ENCODE measurements around the gene OR1D5. TPM values are rescaled to one million over a fixed set of nuclear protein-coding genes. Genes with fewer than 3 reads are reported as not detected.

Gene OR1D5
- total RNA-seq, 1 experiment from 2014 or later = not detected

DNA sequence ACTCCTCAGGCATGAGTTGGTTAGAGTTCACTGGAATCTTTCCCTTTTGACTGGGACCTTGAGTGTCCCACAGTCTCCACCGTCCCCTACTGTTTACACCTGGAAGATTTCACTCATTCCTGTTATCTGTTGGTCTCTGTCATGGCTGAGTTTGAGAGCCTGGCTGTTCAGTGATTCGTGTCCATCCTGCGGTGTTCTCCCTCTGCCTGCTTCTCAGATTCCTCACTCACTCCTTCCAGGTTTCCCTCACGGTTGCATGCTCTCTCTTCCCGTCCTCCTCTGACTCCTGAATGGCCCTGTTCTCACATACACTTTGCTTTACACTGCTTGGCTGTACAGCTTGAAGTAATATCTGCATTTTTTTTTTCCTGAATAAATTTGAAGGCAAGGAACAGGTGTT lies 24.5 kb downstream of the OR1D5 start:
- Histone ChIP-seq H3K4ac (ENCODE audit: low read depth, low read length) (no peak overlapping the region), H3K27me3 (ENCODE audit: insufficient read depth, low read length) (no peaks in the 10 kb centered on the region), H2AK5ac (ENCODE audit: insufficient read length, low read length) (no peak overlapping the region), H2BK15ac (ENCODE audit: low read depth, low read length) (no peak overlapping the region), H3K79me1 (ENCODE audit: insufficient read depth, low read depth, low read length, poor library complexity, severe bottlenecking) (no peaks in the 10 kb centered on the region), H2AFZ (ENCODE audit: low read length) (no peak overlapping the region), H2BK120ac (ENCODE audit: low read depth, low read length, poor library complexity, severe bottlenecking) (no peak overlapping the region), H4K5ac (ENCODE audit: insufficient read length, low read depth, low read length) (no peak overlapping the region), H3K18ac (ENCODE audit: insufficient read length, low read depth, low read length) (no peak overlapping the region), H3K9ac (ENCODE audit: extremely low read depth, insufficient read length, low read length) (no peak overlapping the region), H4K91ac (ENCODE audit: insufficient read length, low read depth, low read length) (no peak overlapping the region), H2BK5ac (ENCODE audit: insufficient read length, low read length) (no peak overlapping the region), H3K4me2 (ENCODE audit: insufficient read depth, insufficient read length, low read length) (no peak overlapping the region), H3K23me2 (ENCODE audit: insufficient read length, low read depth, low read length, poor library complexity, severe bottlenecking) (no peaks in the 10 kb centered on the region), H3K23ac (ENCODE audit: insufficient read length, low read depth, low read length) (no peak overlapping the region), H3K4me1 (ENCODE audit: insufficient read depth, low read length) (no peaks in the 10 kb centered on the region), H3T11ph (ENCODE audit: low read length) (no peak overlapping the region), H2BK20ac (ENCODE audit: low read depth, low read length, poor library complexity, severe bottlenecking) (no peak overlapping the region), H3K79me2 (ENCODE audit: insufficient read depth, low read length) (no peaks in the 10 kb centered on the region), H4K20me1 (ENCODE audit: control insufficient read depth, insufficient read depth, insufficient read length) (no peaks in the 10 kb centered on the region), H3K9me3 (ENCODE audit: control insufficient read depth, low read depth, low read length) (no peaks in the 10 kb centered on the region), H4K8ac (replicated peaks; ENCODE audit: insufficient read length, low read depth, low read length) (no peak overlapping the region), H3K14ac (ENCODE audit: insufficient read depth, low read length) (no peak overlapping the region), H2BK12ac (ENCODE audit: insufficient read length, low read depth, low read length) (no peak overlapping the region), H3K56ac (ENCODE audit: insufficient read length, low read depth, low read length) (no peak overlapping the region), H3K27ac (ENCODE audit: insufficient read length, low read depth, low read length) (no peak overlapping the region)
- Mint-ChIP-seq H3K4me1 (no peaks in the 10 kb centered on the region), H3K9me3 (peaks cover 18 to 20% of the 10 kb centered on the region in 2 experiments), H3K36me3 (ENCODE audit: insufficient read depth in 1 of 3, low read depth in 3 of 3) (peaks cover 4 to 6% (median 4%) of the 10 kb centered on the region in 3 experiments; a peak in 5 of 7 replicates), H3K27me3 (ENCODE audit: low read depth) (peaks cover 12% of the 10 kb centered on the region), H3K4me3 (no peak overlapping the region), H3K27ac (peak overlapping the region in 1 of 3 experiments; percentile 43; a peak in 2 of 7 replicates)
- TF ChIP-seq, protein P1, sequence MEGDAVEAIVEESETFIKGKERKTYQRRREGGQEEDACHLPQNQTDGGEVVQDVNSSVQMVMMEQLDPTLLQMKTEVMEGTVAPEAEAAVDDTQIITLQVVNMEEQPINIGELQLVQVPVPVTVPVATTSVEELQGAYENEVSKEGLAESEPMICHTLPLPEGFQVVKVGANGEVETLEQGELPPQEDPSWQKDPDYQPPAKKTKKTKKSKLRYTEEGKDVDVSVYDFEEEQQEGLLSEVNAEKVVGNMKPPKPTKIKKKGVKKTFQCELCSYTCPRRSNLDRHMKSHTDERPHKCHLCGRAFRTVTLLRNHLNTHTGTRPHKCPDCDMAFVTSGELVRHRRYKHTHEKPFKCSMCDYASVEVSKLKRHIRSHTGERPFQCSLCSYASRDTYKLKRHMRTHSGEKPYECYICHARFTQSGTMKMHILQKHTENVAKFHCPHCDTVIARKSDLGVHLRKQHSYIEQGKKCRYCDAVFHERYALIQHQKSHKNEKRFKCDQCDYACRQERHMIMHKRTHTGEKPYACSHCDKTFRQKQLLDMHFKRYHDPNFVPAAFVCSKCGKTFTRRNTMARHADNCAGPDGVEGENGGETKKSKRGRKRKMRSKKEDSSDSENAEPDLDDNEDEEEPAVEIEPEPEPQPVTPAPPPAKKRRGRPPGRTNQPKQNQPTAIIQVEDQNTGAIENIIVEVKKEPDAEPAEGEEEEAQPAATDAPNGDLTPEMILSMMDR (conservative IDR thresholded peaks at IDR 0.05) = no peak
- WGBS (ENCODE audit: extremely low coverage, insufficient read length, low lambda C conversion rate) = no CpG with 5 or more reads among the region's 5 CpGs
- DNase-seq = no peak

Data from H9 (cell line).